Prostate gland (tissue), 2 donors: Measurements from ENCODE around the gene TMEM131L. TPM values are rescaled to one million over a fixed set of nuclear protein-coding genes. Genes with fewer than 3 reads are reported as not detected.
"Not testable (repeated sequence)": the region's sequence is repeated elsewhere in the genome, so short reads cannot be mapped to it uniquely, and the experiment has no call there.

Source experiments
- DNase-seq: peaks from one replicate; pipeline ENCODE4 v3.0.0-alpha.2; 2019; ENCODE audit warnings: low spot score
- H3K27ac ChIP-seq, 2 donors: fragments of 200-600 bp; sonication (generic); 2 replicates each; pipeline ENCODE4 v1.5.1; 2017 to 2019
- H3K27me3 ChIP-seq: fragments of 200-600 bp; sonication (generic); replicated peaks from 2 replicates; pipeline ENCODE4 v1.5.1; 2019; ENCODE audit not compliant: insufficient read depth
- H3K36me3 ChIP-seq, 2 donors: fragments of 200-600 bp; sonication (generic); 1 replicate in 1 of 2; 2 replicates in 1 of 2; pipeline versions ENCODE4 v1.5.1 to v1.8.1; 2017 to 2019
- H3K4me1 ChIP-seq: fragments of 200-600 bp; sonication (generic); replicated peaks from 2 replicates; pipeline ENCODE4 v1.5.1; 2019
- H3K4me3 ChIP-seq, 2 donors: fragments of 200-600 bp; sonication (generic); 2 replicates each; pipeline ENCODE4 v1.5.1; 2017 to 2019
- H3K9me3 ChIP-seq: fragments of 200-600 bp; sonication (generic); 2 replicates; pipeline ENCODE4 v1.5.1; 2017
- POLR2A ChIP-seq: fragments of 450-650 bp; IDR thresholded peaks from one replicate; pipeline ENCODE4 v1.6.1; 2016; ENCODE audit warnings: antibody characterized with exemption, mild to moderate bottlenecking
- POLR2AphosphoS5 ChIP-seq: sonication (generic); formaldehyde crosslinking; IDR thresholded peaks from one replicate; pipeline ENCODE4 v1.6.1; 2017; ENCODE audit warnings: antibody characterized with exemption
- WGBS: methylation state at CpG from one replicate; pipeline ENCODE4 v1.1.5; 2018; 5-methylcytosine and 5-hydroxymethylcytosine counted together
- intact Hi-C: fragments of 100-400 bp; cut with DNase I; formaldehyde crosslinking; loops from one replicate; pipeline ENCODE4 v1.14.2; 2022
- total RNA-seq, 2 donors: library from RNA; depleted of rRNA; stranded (reverse); fragments of >200 nt; gene quantifications; one replicate each; pipeline ENCODE4 v1.1.0, GENCODE V29; 2016
- TF ChIP-seq, protein P1 (sequence below), 4 experiments: fragments of 200-600 bp in 2 of 4; fragments of 450-650 bp in 2 of 4; sonication (generic) in 2 of 4; IDR thresholded peaks; 1 replicate in 3 of 4; 2 replicates in 1 of 4; pipeline ENCODE4 v1.5.1; 2016 to 2019; ENCODE audit warnings: antibody characterized with exemption in 4 of 4, mild to moderate bottlenecking in 2 of 4, moderate library complexity in 2 of 4

Gene TMEM131L, protein sequence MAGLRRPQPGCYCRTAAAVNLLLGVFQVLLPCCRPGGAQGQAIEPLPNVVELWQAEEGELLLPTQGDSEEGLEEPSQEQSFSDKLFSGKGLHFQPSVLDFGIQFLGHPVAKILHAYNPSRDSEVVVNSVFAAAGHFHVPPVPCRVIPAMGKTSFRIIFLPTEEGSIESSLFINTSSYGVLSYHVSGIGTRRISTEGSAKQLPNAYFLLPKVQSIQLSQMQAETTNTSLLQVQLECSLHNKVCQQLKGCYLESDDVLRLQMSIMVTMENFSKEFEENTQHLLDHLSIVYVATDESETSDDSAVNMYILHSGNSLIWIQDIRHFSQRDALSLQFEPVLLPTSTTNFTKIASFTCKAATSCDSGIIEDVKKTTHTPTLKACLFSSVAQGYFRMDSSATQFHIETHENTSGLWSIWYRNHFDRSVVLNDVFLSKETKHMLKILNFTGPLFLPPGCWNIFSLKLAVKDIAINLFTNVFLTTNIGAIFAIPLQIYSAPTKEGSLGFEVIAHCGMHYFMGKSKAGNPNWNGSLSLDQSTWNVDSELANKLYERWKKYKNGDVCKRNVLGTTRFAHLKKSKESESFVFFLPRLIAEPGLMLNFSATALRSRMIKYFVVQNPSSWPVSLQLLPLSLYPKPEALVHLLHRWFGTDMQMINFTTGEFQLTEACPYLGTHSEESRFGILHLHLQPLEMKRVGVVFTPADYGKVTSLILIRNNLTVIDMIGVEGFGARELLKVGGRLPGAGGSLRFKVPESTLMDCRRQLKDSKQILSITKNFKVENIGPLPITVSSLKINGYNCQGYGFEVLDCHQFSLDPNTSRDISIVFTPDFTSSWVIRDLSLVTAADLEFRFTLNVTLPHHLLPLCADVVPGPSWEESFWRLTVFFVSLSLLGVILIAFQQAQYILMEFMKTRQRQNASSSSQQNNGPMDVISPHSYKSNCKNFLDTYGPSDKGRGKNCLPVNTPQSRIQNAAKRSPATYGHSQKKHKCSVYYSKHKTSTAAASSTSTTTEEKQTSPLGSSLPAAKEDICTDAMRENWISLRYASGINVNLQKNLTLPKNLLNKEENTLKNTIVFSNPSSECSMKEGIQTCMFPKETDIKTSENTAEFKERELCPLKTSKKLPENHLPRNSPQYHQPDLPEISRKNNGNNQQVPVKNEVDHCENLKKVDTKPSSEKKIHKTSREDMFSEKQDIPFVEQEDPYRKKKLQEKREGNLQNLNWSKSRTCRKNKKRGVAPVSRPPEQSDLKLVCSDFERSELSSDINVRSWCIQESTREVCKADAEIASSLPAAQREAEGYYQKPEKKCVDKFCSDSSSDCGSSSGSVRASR (N-terminal part only)
- 10 to 100 TPM in 1 of 2 donors, 1 to 10 TPM in 1; 9.3 to 12.5 TPM for total RNA-seq

DNA sequence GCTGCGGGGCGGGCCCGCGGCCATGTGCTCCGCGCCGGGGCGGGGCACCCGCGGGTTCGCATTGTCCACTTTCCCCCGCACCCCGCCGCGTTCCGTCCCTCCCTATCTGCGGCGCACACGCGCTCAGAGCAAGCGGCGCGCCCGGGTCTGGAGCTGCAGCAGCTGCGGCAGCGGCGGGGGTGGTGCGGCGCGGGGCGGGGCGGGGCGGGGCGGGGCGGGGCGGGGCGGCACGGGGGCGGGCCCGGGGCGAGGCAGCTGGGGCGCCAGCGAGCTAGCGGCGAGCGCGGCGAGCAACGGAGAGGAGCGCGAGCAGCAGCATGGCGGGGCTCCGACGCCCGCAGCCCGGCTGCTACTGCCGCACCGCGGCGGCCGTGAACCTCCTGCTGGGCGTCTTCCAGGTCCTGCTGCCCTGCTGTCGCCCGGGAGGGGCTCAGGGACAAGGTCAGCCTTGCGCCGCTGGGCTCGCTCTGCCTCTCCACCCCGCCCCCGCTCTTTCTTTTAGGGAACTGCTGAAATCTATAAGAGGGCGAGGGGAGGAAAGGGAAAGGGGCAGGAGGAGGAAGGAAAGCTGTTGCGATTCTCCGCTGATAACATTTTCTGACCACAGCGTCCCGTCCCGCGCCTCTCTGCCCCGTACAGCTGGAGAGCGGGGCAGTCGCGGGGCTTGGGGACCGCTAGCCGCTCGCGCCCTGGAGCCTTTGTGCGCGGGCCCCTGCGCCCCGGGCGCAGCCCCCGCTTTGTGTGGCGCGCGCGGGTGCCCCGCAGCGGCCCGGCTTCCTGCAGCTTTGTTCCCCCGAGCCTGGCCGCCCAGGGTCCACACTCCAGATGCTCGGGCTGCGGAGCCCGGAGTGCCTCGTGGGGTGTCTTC lies at the start of gene TMEM131L:
TSS of gene TMEM131L (plus strand) at position 280 of the 868 bp plus-strand sequence. CDS start at position 318, 38 bp downstream.
- intact Hi-C loops = loop anchor here (2.0 to 10.0 kb wide), 3 partner anchors 108 to 242 kb away; no protein-coding TSS in a partner anchor
- WGBS = 2% methylated on average over 54 of the region's 103 CpGs
- H3K27ac ChIP-seq = peak within 1 kb of the TSS; percentile 58 to 69
- peak; percentile 51 for DNase-seq
- peak within 1 kb of the TSS; percentile 64 to 81 for H3K4me3 ChIP-seq
- H3K36me3 ChIP-seq = no peaks in the 10 kb centered on the region
- no peak for TF ChIP-seq POLR2AphosphoS5
- TF ChIP-seq POLR2A = no peak
- TF ChIP-seq, protein P1, sequence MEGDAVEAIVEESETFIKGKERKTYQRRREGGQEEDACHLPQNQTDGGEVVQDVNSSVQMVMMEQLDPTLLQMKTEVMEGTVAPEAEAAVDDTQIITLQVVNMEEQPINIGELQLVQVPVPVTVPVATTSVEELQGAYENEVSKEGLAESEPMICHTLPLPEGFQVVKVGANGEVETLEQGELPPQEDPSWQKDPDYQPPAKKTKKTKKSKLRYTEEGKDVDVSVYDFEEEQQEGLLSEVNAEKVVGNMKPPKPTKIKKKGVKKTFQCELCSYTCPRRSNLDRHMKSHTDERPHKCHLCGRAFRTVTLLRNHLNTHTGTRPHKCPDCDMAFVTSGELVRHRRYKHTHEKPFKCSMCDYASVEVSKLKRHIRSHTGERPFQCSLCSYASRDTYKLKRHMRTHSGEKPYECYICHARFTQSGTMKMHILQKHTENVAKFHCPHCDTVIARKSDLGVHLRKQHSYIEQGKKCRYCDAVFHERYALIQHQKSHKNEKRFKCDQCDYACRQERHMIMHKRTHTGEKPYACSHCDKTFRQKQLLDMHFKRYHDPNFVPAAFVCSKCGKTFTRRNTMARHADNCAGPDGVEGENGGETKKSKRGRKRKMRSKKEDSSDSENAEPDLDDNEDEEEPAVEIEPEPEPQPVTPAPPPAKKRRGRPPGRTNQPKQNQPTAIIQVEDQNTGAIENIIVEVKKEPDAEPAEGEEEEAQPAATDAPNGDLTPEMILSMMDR (IDR thresholded peaks at IDR 0.05) = peak in 2 of 4 experiments; percentile 16 to 23
- H3K27me3 ChIP-seq = no peaks in the 10 kb centered on the region
- no peaks in the 10 kb centered on the region for H3K4me1 ChIP-seq
- H3K9me3 ChIP-seq = no peaks in the 10 kb centered on the region

DNA sequence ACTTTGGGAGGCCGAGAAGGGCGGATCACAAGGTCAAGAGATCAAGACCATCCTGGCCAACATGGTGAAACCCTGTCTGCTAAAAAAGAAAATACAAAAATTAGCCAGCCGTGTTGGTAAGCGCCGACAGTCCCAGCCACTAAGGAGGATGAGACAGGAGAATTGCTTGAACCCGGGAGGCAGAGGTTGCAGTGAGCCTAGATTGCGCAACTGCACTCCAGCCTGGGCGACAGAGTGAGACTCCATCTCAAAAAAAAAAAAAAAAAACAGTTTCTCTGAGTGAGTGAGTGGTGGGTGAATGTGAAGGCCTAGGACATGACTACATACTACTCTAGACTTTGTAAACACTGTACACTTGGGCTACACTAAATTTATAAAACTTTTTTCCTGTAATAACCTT lies 49.7 kb upstream of the TMEM131L start:
- H3K9me3 ChIP-seq, intact Hi-C loops, H3K27ac ChIP-seq, H3K36me3 ChIP-seq, H3K4me3 ChIP-seq, H3K4me1 ChIP-seq, DNase-seq, H3K27me3 ChIP-seq: not testable (repeated sequence)
- WGBS = 84% methylated on average over 8 of the region's 8 CpGs

DNA sequence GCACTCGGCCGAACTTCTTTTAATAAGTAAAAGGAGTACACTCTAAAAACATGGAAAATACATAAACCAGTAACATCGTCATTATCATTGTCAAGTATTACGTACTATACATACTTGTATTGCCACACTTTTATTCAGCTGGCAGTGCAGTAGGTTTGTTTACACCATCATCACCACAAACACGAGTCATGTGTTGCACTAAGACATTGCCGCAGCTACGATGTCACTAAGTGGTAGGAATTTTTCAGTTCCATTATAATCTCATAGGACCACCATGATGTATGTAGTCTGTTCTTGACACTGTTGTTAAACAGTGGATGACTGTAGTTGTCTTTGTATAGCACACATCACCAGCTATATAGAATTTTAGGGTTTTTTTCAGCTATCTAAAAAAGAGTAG lies 48.0 kb upstream of the TMEM131L start:
- 94% methylated on average over 7 of the region's 7 CpGs for WGBS
- Histone ChIP-seq H3K36me3 (no peaks in the 10 kb centered on the region), H3K27me3 (no peaks in the 10 kb centered on the region), H3K27ac (no peak overlapping the region), H3K4me3 (no peak overlapping the region), H3K9me3 (no peaks in the 10 kb centered on the region), H3K4me1 (no peaks in the 10 kb centered on the region)
- TF ChIP-seq POLR2AphosphoS5 (no peak), POLR2A (no peak)
- TF ChIP-seq, protein P1 (IDR thresholded peaks at IDR 0.05) = no peak
- intact Hi-C loops = no loop called here
- no peak for DNase-seq

DNA sequence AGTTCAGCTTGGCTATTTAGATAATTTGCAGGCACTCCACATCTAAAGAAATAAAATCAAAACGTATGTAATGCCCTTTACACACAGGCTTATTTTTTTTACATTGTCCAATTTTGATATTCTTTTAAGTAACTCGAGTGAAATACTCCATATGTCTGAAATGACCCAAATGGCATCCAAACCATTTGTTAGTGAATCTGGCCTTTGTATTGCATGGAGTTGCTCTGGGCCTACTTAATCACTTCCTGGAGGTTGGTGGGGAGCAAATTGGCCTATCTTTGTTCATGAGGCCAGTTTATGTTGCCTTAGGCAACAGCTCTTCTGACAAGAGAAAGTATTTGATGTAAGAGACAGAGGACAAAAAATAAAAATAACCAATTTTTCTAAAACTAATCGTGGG lies 47.6 kb upstream of the TMEM131L start:
- TF ChIP-seq, protein P1 (IDR thresholded peaks at IDR 0.05) = no peak
- TF ChIP-seq POLR2A (no peak), POLR2AphosphoS5 (no peak)
- H3K9me3 ChIP-seq = no peaks in the 10 kb centered on the region
- no peaks in the 10 kb centered on the region for H3K4me1 ChIP-seq
- no peaks in the 10 kb centered on the region for H3K36me3 ChIP-seq
- no peak overlapping the region for H3K4me3 ChIP-seq
- 75% methylated on average over 3 of the region's 3 CpGs for WGBS
- no peaks in the 10 kb centered on the region for H3K27me3 ChIP-seq
- H3K27ac ChIP-seq = no peak overlapping the region
- DNase-seq = no peak
- intact Hi-C loops = no loop called here
